Measurements from ENCODE around the gene PDSS1.

GRCh38 chr10:26777686-26778085 lies 80.2 kb downstream of the PDSS1 start:
- TF ChIP-seq POLR2AphosphoS5 (IDR thresholded peaks at IDR 0.05; ENCODE audit: low read depth, low read length) (no peak), POLR2A (IDR thresholded peaks at IDR 0.05; ENCODE audit: low read depth, low read length) (no peak)

Data from GM12892 (cell line).